HG02852 (cell line): ENCODE results near the gene FBXL7.

Experiments used
- ATAC-seq: cut with Tn5 transposase; IDR thresholded peaks from one replicate; pipeline ENCODE4 v1.9.1; 2021; ENCODE audit warnings: mild to moderate bottlenecking, moderate library complexity; ENCODE audit not compliant: unreplicated experiment

The FBXL7 gene

GRCh38 chr5:15752663-15753285 lies 252.8 kb downstream of the FBXL7 start:
- ATAC-seq, result no peak

- no peak for ATAC-seq
Measured at GRCh38 chr5:15753752-15754151, 253.8 kb downstream of the FBXL7 start.

- ATAC-seq, result no peak
Measured at GRCh38 chr5:15757103-15757502, 257.1 kb downstream of the FBXL7 start.

GRCh38 chr5:15757619-15758018 lies 257.6 kb downstream of the FBXL7 start:
- no peak for ATAC-seq

- no peak for ATAC-seq
Measured at GRCh38 chr5:15762668-15763067, 262.7 kb downstream of the FBXL7 start.

- ATAC-seq, result no peak
Measured at GRCh38 chr5:15763754-15764153, 263.8 kb downstream of the FBXL7 start.

- ATAC-seq, result no peak
Measured at GRCh38 chr5:15768936-15769335, 269.0 kb downstream of the FBXL7 start.

GRCh38 chr5:15772131-15772530 lies 272.2 kb downstream of the FBXL7 start:
- ATAC-seq, result no peak

GRCh38 chr5:15774632-15775031 lies 274.7 kb downstream of the FBXL7 start:
- no peak for ATAC-seq

- ATAC-seq, result no peak
Measured at GRCh38 chr5:15776346-15776745, 276.4 kb downstream of the FBXL7 start.

- no peak for ATAC-seq
Measured at GRCh38 chr5:15783734-15784133, 283.8 kb downstream of the FBXL7 start.

GRCh38 chr5:15785531-15785981 lies 285.6 kb downstream of the FBXL7 start:
- ATAC-seq, result no peak

GRCh38 chr5:15786326-15786725 lies 286.3 kb downstream of the FBXL7 start:
- no peak for ATAC-seq

- ATAC-seq, result no peak
Measured at GRCh38 chr5:15786884-15787283, 286.9 kb downstream of the FBXL7 start.

GRCh38 chr5:15787681-15788080 lies 287.7 kb downstream of the FBXL7 start:
- ATAC-seq, result no peak

GRCh38 chr5:15789642-15790041 lies 289.7 kb downstream of the FBXL7 start:
- no peak for ATAC-seq

GRCh38 chr5:15790446-15791018 lies 290.6 kb downstream of the FBXL7 start:
- ATAC-seq, result no peak

GRCh38 chr5:15791274-15791673 lies 291.3 kb downstream of the FBXL7 start:
- ATAC-seq, result no peak

GRCh38 chr5:15791859-15792258 lies 291.9 kb downstream of the FBXL7 start:
- ATAC-seq, result no peak

GRCh38 chr5:15794052-15794985 lies 294.3 kb downstream of the FBXL7 start:
- ATAC-seq, result no peak

GRCh38 chr5:15796096-15796495 lies 296.1 kb downstream of the FBXL7 start:
- ATAC-seq, result no peak

- ATAC-seq, result no peak
Measured at GRCh38 chr5:15796557-15796956, 296.6 kb downstream of the FBXL7 start.
